Loucy (cell line): ENCODE results near the gene TFPI2.

Source experiments
- CTCF ChIP-seq: fragments of 200-600 bp; sonication (generic); conservative IDR thresholded peaks from 2 replicates; pipeline ENCODE4 v1.5.1; 2014; ENCODE audit warnings: mild to moderate bottlenecking, antibody characterized with exemption, low read length
- EZH2phosphoT487 ChIP-seq: fragments of 200-600 bp; IDR thresholded peaks from 2 replicates; pipeline ENCODE4 v1.6.1; 2018; ENCODE audit warnings: antibody characterized with exemption, mild to moderate bottlenecking, moderate library complexity, borderline replicate concordance

- TF ChIP-seq CTCF (no peak), EZH2phosphoT487 (no peak)
These were observed 51.6 kb downstream of the TFPI2 start for GRCh38 chr7:93838966-93839365.
